ENCODE data around the gene KRT7. TPM values are rescaled to one million over a fixed set of nuclear protein-coding genes. Genes with fewer than 3 reads are reported as not detected.
"Not testable (repeated sequence)": the region's sequence is repeated elsewhere in the genome, so short reads cannot be mapped to it uniquely, and the experiment has no call there.

The KRT7 gene
- total and polyA plus RNA-seq, 4 donors = 0.37 to 9.9 (median 7.0) TPM

DNA sequence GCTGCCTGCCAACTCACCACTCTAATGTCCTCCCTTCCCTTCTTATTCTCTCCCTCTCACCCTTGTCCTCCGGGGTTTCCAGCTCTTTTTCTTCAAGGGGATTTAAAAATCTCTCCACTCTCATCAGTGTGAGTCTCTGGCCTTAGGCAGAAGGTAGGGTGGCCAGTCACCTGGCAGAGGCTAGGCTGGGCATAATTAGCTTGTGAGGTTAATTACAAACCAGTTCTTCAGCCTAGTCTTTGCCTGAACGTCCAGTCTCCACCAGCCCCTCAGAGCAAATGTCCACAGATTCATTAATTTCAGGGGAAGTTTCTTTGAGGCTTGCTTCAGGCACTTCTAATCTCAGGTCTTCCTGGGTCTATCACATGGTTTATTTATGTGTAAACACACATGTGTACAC lies 6.7 kb downstream of the KRT7 start:
- DNase-seq (ENCODE audit: low spot score) = no peak
- no peak overlapping the region for H3K4me3 ChIP-seq (ENCODE audit: low read depth in 1 of 3, low read length in 3 of 3)
- no peaks in the 10 kb centered on the region for H3K27me3 ChIP-seq (ENCODE audit: control insufficient read depth in 4 of 4, insufficient read depth in 4 of 4, low read length in 3 of 4)
- H3K9ac ChIP-seq (ENCODE audit: low read depth in 1 of 2, low read length in 2 of 2) = no peak overlapping the region
- no peaks in the 10 kb centered on the region for H3K9me3 ChIP-seq (ENCODE audit: control insufficient read depth in 4 of 4, low read length in 3 of 4)
- no peaks in the 10 kb centered on the region for H3K36me3 ChIP-seq (ENCODE audit: control insufficient read depth in 4 of 4, insufficient read depth in 3 of 4, low read depth in 1 of 4, low read length in 3 of 4)
- no peak overlapping the region for H3K27ac ChIP-seq (ENCODE audit: low read depth in 1 of 2, low read length in 2 of 2)
- 60% methylated on average over 2 of the region's 2 CpGs for WGBS
- no peaks in the 10 kb centered on the region for H3K4me1 ChIP-seq (ENCODE audit: control insufficient read depth in 4 of 4, insufficient read depth in 4 of 4, low read length in 3 of 4)
- TF ChIP-seq, protein P1, sequence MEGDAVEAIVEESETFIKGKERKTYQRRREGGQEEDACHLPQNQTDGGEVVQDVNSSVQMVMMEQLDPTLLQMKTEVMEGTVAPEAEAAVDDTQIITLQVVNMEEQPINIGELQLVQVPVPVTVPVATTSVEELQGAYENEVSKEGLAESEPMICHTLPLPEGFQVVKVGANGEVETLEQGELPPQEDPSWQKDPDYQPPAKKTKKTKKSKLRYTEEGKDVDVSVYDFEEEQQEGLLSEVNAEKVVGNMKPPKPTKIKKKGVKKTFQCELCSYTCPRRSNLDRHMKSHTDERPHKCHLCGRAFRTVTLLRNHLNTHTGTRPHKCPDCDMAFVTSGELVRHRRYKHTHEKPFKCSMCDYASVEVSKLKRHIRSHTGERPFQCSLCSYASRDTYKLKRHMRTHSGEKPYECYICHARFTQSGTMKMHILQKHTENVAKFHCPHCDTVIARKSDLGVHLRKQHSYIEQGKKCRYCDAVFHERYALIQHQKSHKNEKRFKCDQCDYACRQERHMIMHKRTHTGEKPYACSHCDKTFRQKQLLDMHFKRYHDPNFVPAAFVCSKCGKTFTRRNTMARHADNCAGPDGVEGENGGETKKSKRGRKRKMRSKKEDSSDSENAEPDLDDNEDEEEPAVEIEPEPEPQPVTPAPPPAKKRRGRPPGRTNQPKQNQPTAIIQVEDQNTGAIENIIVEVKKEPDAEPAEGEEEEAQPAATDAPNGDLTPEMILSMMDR (IDR thresholded peaks at IDR 0.05; ENCODE audit: low read depth, low read length, missing input control) = no peak
- TF ChIP-seq JUND (IDR thresholded peaks at IDR 0.05) = no peak
- TF ChIP-seq YY1 (IDR thresholded peaks at IDR 0.05) = no peak
- TF ChIP-seq, protein P2, sequence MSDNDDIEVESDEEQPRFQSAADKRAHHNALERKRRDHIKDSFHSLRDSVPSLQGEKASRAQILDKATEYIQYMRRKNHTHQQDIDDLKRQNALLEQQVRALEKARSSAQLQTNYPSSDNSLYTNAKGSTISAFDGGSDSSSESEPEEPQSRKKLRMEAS (IDR thresholded peaks at IDR 0.05) = no peak
- no peak for TF ChIP-seq EGR1 (IDR thresholded peaks at IDR 0.05; ENCODE audit: low read depth in 2 of 2)
- TF ChIP-seq NR2F2 (IDR thresholded peaks at IDR 0.05) = no peak
- no peak for TF ChIP-seq TAF1 (conservative IDR thresholded peaks at IDR 0.05)
- TF ChIP-seq, protein P3, sequence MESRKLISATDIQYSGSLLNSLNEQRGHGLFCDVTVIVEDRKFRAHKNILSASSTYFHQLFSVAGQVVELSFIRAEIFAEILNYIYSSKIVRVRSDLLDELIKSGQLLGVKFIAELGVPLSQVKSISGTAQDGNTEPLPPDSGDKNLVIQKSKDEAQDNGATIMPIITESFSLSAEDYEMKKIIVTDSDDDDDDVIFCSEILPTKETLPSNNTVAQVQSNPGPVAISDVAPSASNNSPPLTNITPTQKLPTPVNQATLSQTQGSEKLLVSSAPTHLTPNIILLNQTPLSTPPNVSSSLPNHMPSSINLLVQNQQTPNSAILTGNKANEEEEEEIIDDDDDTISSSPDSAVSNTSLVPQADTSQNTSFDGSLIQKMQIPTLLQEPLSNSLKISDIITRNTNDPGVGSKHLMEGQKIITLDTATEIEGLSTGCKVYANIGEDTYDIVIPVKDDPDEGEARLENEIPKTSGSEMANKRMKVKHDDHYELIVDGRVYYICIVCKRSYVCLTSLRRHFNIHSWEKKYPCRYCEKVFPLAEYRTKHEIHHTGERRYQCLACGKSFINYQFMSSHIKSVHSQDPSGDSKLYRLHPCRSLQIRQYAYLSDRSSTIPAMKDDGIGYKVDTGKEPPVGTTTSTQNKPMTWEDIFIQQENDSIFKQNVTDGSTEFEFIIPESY (IDR thresholded peaks at IDR 0.05) = no peak
- TF ChIP-seq SP1 (IDR thresholded peaks at IDR 0.05) = no peak
- TF ChIP-seq RXRA (IDR thresholded peaks at IDR 0.05) = no peak

DNA sequence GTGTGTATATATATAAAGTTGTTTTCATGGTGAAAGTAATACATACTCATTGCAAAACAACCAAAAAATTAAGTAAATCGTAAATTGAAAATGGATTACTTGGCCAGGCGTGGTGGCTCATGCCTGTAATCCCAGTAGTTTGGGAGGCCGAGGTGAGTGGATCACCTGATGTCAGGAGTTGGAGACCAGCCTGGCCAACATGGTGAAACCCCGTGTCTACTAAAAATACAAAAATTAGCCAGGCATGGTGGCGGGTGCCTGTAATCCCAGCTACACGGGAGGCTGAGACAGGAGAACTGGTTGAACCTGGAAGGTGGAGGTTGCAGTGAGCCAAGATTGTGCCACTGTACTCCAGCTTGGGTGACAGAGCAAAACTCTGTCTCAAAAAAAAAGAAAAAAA lies 7.2 kb downstream of the KRT7 start:
- DNase-seq (ENCODE audit: low spot score); H3K27ac ChIP-seq (ENCODE audit: low read depth in 1 of 2, low read length in 2 of 2); H3K4me3 ChIP-seq (ENCODE audit: low read depth in 1 of 3, low read length in 3 of 3); H3K4me1 ChIP-seq (ENCODE audit: control insufficient read depth in 4 of 4, insufficient read depth in 4 of 4, low read length in 3 of 4); H3K36me3 ChIP-seq (ENCODE audit: control insufficient read depth in 4 of 4, insufficient read depth in 3 of 4, low read depth in 1 of 4, low read length in 3 of 4); H3K9me3 ChIP-seq (ENCODE audit: control insufficient read depth in 4 of 4, low read length in 3 of 4); H3K9ac ChIP-seq (ENCODE audit: low read depth in 1 of 2, low read length in 2 of 2); H3K27me3 ChIP-seq (ENCODE audit: control insufficient read depth in 4 of 4, insufficient read depth in 4 of 4, low read length in 3 of 4): not testable (repeated sequence)
- 87% methylated on average over 6 of the region's 6 CpGs for WGBS

DNA sequence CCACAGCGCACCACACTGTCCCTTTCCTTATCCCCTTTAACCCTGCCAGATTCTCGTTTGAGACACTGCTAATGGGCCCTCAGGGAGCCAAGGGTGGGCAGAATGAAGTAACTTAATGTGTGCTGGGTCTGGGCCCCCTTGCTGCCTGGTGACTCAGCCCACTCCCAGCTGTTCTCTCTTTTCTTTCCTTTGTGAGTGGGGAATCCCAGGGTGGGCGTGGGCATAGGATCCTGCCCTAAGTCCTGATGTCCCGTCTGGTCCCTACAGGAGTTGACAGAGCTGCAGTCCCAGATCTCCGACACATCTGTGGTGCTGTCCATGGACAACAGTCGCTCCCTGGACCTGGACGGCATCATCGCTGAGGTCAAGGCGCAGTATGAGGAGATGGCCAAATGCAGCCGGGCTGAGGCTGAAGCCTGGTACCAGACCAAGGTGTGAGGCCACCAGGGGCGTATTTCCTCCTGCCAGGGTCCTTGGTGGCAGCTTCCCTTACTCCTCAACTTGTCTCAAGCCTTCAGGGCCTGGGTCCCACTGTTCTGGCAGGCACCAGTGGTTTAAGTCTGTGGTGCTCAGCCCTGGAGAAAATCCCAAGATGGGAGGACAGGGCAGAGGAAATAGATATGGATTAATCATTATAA lies 8.3 kb downstream of the KRT7 start:
- H3K27ac ChIP-seq (ENCODE audit: low read depth in 1 of 2, low read length in 2 of 2) = no peak overlapping the region
- no peaks in the 10 kb centered on the region for H3K36me3 ChIP-seq (ENCODE audit: control insufficient read depth in 4 of 4, insufficient read depth in 3 of 4, low read depth in 1 of 4, low read length in 3 of 4)
- no peak overlapping the region for H3K4me3 ChIP-seq (ENCODE audit: low read depth in 1 of 3, low read length in 3 of 3)
- H3K9ac ChIP-seq (ENCODE audit: low read depth in 1 of 2, low read length in 2 of 2) = no peak overlapping the region
- TF ChIP-seq, protein P4, sequence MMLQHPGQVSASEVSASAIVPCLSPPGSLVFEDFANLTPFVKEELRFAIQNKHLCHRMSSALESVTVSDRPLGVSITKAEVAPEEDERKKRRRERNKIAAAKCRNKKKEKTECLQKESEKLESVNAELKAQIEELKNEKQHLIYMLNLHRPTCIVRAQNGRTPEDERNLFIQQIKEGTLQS (IDR thresholded peaks at IDR 0.05) = no peak
- TF ChIP-seq TAF1 (conservative IDR thresholded peaks at IDR 0.05) = no peak
- TF ChIP-seq, protein P2 (IDR thresholded peaks at IDR 0.05) = no peak
- no peak for TF ChIP-seq GABPA (IDR thresholded peaks at IDR 0.05 in 1 of 2, conservative IDR thresholded peaks at IDR 0.05 in 1 of 2)
- TF ChIP-seq, protein P3 (IDR thresholded peaks at IDR 0.05) = no peak
- no peak for TF ChIP-seq FOXA2 (IDR thresholded peaks at IDR 0.05)
- TF ChIP-seq, protein P1 (IDR thresholded peaks at IDR 0.05; ENCODE audit: low read depth, low read length, missing input control) = no peak
- no peak for TF ChIP-seq SP1 (IDR thresholded peaks at IDR 0.05)
- no peak for DNase-seq (ENCODE audit: low spot score)
- WGBS = 77% methylated on average over 11 of the region's 11 CpGs
- H3K4me1 ChIP-seq (ENCODE audit: control insufficient read depth in 4 of 4, insufficient read depth in 4 of 4, low read length in 3 of 4) = no peaks in the 10 kb centered on the region
- no peaks in the 10 kb centered on the region for H3K27me3 ChIP-seq (ENCODE audit: control insufficient read depth in 4 of 4, insufficient read depth in 4 of 4, low read length in 3 of 4)
- H3K9me3 ChIP-seq (ENCODE audit: control insufficient read depth in 4 of 4, low read length in 3 of 4) = no peaks in the 10 kb centered on the region

Data from liver (tissue), 9 donors.